Measurements from ENCODE around the gene TCF12.

The TCF12 gene

DNA sequence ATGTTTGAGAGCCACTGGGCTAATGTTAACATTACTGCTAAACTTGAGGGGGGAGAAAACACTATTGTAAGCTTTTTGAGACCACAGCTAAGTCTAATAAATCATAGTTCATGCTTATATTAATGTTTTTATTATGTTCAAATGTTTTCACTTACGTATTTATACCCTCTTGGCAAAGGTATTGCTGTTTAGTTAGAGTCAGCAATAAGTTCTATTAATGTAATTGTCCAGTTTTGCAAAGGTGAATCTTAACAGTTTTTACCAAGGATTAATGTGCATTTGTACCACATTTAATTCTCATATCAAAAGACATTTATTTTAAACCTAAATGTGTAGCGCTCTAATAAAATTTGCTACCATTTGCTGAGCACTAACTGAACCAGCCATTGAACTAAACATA is 251.2 kb downstream of the TCF12 start:
- DNase-seq (ENCODE audit: low read depth) = no peak

DNA sequence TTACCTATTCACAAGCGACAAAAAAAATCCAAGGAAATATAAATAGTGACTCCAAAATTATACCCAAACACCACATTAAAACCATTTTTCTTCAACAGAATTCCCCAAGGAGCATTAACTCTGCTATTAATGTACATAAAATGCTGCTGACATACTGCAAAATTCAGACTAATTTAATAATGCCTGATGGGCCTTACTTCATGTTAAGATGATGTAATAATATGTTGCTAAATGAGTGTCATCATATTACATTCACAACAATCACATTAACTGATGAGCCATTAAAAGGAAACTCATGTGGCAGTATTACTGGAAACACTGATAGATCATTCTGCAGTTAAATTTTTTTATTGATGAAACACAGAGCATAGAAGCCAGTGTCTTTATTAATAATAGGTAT is 253.0 kb downstream of the TCF12 start:
- DNase-seq (ENCODE audit: low read depth) = no peak

DNA sequence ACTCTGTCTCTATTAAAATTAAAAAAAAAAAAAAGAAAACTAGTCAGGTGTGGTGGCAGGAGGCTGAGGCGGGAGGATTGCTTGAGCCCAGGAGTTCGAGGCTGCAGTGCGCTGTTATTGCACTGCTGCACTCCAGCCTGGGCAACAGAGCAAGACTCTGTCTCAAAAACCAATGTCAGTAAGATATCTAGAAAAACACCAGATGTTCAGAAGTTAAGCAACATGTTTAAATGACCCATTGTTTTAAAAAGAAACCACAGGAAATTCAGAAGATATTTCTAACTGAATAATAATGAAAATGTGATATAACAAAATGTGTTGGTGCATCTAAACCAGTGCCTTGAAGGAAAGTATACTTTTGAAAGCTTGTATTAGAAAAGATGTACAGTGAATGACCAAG is 254.5 kb downstream of the TCF12 start:
- no peak for DNase-seq (ENCODE audit: low read depth)

DNA sequence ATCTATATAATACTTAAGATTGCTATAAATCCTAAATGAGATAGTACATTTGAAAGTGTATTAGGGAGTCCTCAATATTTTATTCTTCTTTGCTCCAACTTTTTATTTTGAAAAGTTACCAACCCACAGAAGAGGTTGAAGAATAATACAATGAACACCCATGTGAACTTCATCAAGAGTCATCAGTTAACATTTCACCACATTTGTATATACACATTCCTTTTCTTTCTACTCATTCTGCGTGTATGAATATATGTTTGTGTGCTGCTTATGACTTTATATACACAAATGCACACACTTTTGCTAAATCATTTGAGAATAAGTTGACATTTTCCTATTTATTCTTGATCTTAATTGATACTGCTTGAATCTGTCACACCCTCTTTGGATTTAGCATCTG is 264.6 kb downstream of the TCF12 start:
- no peak for DNase-seq (ENCODE audit: low read depth)

DNA sequence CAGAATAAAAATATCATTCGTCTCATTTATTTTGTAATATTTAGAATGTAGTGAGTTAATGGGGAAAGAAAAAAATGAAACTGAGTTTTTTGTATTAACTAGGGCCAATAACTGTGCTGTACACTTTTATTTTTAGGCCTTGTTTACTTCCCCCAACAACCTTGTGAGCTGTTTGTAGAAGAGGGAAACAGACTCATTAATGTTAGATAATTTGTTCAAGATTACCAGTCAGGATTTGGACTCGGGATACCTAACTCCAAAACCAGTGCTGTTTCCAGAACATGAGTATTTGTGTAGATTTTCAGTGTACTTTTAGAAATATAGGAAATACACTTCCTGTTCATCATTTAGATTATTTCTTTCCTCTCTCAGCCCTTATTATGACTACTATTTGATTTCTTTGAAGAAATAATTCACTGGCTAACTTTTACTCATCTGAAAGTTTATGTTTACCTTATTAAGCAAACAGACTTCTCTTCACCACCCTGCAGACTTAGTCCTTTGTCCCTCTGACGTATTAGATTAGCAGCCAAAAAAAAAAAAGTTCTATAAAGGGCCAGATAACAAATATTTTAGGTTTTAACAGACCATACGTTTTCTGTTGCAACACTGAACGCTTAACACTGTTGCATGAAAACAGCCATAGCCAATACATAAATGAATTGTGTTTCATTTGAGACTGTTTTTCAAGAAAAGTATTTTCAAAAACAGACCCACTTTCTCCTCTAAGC is 265.3 kb downstream of the TCF12 start:
- DNase-seq (ENCODE audit: low read depth) = no peak

DNA sequence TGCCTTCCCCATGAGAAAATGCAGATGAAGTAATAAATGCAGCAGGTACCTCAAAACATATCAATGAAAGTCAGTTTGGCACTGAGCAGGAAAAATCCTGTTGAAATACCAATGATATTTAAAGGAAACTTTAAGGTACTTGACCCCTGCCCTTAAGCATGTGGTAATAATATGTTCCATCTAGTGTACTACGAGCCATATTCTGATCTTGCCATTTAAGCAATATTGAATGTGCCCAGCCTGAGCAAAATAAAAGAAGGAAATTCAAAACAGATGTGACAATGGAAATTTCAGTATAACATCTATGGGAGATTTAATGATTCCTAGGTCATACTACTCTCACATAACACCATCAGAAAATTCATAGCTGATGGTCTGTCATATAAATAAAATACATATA is 266.1 kb downstream of the TCF12 start:
- no peak for DNase-seq (ENCODE audit: low read depth)

DNA sequence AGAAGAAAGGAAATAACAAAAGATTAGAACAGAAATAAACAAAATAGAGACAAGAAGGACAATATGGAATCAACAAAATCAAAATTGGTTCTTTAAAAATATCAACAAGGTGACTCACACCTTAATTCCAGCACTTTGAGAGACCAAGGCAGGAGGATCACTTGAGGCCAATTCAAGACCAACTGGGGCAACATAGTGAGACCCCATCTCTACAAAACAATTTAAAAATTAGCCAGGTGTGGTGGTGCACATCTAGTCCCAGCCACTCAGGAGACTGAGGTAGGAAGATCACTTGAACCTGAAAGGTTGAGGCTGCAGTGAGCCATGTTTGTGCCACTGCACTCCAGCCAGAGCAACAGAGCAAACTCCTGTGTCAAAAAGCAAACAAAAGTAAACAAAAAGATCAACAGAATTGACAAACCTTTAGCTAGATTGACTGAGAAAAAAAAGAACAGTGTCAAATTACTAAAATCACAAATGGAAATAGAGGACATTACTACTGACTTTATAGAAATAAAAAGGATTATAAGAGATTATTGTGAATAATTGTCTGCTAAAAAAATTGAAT is 267.1 kb downstream of the TCF12 start:
- DNase-seq (ENCODE audit: low read depth) = no peak

DNA sequence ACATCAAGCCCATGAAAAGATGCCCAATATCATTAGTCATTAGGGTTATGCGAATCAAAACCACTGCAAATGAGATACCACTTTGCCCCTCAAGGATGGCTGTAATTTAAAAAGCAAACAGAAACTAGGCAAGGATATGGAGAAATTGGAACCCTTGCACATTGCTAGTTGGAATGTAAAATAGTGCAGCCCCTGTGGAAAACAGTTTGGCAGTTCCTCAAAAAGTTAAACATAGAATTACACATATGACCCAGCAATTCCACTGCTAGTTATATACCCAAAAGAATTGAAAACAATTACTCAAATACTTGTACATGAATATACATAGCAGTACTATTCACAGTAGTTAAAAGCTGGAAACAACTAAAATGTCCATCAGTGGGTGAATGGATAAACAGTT is 271.0 kb downstream of the TCF12 start:
- DNase-seq (ENCODE audit: low read depth) = no peak

DNA sequence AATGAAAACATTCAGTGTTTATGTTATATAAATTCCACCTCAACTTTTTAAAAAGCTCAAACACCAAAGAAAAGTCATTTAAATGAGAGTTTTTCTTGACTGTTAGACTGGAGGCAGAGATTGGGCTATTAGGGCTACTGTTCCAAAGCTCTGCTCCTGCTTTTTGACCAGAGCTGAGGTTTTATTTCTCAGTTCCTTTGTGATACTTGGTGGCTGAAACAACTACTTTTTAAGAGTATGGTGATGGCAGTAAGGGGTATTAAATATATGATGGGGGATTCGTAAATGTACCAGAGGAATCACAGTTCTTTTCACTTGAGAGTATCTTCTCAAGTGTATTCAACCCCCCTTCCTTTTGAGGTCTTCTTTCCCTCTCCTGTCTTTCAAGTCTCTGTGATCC is 271.8 kb downstream of the TCF12 start:
- DNase-seq (ENCODE audit: low read depth) = no peak

DNA sequence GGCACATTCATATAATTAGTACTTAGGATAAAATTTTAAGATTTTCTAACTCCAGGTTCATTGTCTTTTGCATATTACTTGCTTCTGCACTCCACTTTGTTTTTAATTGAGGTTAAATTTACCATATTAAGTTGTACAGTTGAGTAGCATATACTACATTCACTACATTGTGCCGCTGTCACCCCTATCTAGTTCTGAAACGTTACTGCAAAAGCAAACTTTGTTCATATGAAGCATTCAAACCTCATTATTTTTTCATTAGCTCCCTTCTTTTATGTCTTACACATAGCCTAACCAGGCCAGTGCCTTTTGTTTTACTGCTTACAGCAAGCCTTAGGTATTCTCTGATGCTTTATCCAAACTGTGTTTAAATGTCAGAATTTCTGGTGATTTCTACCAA is 274.7 kb downstream of the TCF12 start:
- no peak for DNase-seq (ENCODE audit: low read depth)

DNA sequence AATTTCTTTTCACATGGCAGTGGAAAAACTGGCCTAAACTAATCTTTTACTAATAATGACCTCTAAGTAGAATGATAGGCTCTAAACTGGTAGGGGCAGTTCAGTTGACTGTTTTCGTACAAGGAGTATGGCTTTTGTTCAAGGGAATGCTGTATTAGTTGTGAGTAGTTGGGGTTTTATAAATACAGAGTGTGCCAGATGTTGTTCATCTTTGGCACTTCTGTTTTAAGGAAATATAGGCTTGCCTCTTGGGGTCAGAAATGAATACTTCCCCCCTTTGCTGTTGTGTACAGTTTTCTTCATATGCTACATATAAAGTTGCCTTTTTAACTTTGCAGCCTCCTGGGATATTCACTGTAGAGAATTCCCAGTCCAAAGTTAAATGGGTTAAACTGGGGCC is 276.9 kb downstream of the TCF12 start:
- no peak for DNase-seq (ENCODE audit: low read depth)

DNA sequence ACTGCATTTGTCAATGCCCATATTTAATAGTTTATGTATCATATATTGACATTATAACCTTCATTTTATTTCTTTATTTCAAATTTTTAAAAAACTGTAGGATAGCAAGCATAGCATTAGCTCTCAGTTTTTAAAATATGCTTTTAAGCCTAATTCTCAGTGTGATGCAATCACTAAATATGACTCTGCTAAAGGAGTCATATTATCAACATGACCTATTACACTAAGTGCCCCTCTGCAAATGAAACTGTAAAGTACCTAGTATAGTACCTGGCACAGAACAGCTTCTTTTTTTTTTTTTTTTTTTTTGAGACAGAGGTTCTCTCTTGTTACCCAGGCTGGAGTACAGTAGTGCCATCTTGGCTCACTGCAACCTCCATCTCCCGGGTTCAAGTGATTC is 278.4 kb downstream of the TCF12 start:
- no peak for DNase-seq (ENCODE audit: low read depth)

DNA sequence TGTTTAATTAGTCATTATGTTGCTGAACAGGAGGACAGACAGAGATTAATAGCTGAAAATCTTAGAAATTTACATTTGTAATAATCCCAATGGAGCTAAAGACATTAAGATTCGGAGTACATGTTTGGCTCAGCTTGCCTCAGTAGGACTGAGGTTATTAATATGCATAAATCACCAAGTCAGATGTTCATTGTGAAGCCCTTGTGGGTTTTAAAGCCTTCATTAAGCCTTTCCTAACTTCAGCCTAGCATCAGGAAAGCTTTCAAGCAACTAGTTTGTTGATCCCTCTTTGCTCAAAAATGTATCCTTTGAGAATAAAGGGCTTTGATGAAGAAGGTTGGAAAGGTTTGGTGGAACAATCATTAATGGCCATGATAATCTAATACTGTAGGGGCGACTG is 279.7 kb downstream of the TCF12 start:
- DNase-seq (ENCODE audit: low read depth) = no peak

DNA sequence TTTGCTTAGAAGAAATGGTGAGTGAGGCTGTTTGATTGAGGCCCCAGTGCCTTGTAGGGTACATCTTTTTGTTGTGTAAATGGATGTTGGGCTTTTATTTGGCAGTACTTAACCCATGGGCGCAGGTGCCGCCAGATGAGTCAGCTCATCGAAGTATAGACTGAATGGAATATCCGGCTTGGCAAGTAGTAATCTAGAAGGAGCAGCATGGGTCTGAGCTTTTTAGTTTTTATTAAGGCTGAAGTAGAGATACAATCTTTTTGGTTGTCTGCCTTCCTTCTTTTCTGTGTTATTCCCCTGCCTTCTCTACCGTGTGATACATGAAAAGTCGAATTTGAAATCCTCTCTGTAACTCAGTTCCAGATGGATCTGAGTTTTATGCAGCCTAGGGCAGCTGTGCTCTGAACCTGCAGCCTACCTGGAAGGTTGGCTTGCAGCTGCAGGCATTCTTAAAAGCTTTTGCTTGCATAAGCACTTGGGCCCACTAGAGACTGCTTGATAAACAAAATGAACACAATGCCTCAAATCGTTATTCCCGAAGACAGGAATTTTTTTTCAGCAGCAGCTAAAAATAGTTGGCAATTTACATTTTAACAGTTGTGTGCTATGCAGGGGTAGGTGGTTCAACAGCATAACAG is 280.3 kb downstream of the TCF12 start:
- no peak for DNase-seq (ENCODE audit: low read depth)

DNA sequence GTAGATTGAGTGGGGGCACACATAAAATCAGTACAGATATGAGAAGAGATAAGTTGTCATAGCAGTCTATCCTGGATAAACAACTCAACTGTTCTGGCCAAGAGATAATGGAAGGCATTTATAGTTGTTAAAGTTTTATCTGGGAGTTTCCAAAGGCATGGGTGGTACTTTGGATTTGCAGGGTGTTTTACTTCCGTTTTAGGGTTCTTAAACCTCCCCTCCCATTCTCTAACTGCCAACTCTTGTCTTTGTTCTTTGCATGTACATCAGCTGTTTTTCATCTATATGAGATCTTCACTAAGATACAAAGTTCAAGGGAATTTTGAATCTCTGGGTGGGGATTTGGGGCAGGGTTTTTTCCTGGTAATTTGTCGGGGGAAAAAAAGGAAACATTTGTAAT is 283.1 kb downstream of the TCF12 start:
- no peak for DNase-seq (ENCODE audit: low read depth)

DNA sequence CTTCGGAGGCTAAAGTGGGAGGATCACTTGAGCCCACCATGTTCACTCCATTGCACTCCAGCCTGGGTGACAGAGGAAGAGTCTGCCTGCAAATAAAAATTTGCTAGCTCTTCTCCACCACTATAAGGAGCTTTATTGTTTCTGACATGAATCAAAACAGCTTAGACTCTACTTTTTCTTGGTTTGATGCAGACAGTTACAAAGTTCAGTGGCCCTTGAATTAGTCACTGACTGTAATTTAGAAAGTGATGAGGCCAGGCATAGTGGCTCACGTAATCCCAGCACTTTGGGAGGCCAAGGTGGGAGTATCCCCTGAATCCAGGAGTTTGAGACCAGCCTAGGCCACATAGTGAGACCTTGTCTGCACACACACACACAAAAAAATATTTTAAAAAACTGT is 285.5 kb downstream of the TCF12 start:
- no peak for DNase-seq (ENCODE audit: low read depth)

DNA sequence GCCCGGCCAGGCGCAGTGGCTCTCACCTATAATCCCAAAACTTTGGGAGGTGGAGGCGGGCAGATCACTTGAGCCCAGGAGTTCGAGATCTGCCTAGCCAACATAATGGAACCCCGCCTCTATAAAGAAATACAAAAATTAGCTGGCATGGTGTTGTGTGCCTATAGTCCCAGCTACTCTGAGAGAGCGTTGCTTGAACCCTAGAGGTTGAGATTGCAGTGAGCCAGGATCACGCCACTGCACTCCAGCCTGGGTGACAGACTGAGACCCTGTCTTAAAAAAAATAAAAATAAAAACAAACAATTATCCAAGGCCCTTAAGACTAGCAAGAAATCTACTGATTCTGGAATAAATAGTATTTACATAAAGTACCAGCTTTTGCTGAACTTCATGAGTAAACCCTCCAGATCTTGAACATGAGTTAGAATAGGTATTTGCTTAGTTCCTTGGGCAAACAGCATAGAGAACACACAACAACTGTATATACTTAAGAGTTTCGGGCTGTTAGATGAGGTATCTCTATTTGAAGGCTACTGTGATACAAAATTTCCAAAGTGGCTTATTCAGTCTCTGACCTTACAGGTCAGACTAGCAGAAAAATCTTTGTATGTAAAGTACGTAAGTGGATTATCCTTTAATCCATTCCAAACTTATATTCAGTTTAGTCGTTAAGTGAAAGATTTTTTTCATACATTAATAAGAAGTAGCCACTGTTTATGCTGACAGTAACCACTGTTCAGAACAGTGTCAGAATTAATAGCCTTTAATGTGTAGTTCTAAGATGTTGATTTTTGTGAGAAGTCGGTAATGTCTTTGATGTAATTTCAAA is 286.8 kb downstream of the TCF12 start:
- DNase-seq (ENCODE audit: low read depth) = no peak

DNA sequence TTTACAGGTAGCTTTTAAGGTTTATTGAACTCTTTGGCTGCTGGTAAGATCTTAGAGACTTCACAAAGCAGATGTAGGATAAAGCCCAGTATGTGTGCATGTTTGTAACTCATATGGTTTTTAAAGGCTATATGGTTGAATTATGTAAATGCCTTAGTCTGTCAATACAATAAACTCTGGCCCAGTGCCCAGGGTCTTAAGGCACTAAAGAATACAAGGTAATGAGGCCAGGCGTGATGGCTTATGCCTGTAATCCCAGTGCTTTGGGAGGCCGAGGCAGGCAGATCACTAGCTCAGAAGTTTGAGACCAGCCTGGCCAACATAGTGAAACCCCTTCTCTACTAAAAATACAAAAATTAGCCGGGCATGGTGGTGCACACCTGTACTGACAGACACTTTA is 287.6 kb downstream of the TCF12 start:
- no peak for DNase-seq (ENCODE audit: low read depth)

DNA sequence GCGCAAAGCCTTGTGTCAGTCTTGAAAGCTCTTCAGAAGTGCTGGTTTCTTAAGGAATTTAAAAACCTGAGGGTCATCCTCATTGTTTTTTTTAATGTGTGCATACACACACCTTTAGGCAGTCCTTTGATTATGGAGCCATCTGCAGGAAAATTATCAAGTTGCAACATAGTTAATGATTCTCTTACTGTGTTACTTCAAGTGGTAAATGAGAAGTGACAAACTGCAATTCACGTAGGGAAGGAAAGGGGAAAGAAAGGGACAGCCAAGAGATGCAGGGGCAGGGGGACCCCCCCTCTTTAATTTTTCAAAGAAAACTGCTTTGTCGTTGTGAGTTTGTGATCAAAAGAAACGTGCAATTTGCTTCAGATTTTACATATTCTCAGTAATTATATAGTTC is 295.4 kb downstream of the TCF12 start:
- DNase-seq (ENCODE audit: low read depth) = no peak

DNA sequence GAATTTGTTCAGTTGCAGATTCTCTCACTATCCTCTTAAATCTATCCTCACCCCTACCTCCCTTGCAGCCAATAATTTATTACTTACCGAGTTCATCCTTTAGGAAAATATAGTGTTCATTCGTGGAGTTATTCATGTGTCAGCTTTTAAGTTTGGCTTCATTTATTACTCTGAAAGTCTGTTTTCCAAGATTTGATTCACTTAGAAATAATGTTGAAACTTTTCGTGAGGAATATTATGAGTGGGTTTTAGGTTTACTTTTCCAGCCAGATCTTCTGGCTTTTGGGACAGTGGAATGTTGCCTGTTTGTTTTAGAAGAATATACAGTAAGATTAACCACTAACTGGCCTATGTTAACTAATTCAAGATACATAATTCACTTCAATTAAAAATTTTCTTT is 296.9 kb downstream of the TCF12 start:
- no peak for DNase-seq (ENCODE audit: low read depth)

DNA sequence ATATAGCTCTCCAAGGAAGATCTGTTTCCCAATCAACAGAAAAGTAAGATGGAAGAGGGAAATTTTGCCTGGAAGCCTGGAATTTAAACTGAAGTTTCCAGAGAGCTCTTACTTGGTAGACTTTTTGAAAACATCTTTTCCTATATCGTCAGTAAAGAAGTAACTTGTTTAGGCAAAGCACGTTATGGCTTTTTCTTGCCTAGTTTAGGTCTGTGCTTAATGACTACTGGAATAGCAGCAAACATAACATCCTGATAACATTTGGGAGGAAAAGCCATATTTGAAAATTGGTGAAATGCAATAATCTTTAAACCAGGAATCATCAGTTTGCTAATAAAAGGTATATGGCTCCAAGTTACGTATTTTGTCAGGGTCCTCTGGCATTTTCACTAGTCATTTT is 297.4 kb downstream of the TCF12 start:
- DNase-seq (ENCODE audit: low read depth) = no peak

DNA sequence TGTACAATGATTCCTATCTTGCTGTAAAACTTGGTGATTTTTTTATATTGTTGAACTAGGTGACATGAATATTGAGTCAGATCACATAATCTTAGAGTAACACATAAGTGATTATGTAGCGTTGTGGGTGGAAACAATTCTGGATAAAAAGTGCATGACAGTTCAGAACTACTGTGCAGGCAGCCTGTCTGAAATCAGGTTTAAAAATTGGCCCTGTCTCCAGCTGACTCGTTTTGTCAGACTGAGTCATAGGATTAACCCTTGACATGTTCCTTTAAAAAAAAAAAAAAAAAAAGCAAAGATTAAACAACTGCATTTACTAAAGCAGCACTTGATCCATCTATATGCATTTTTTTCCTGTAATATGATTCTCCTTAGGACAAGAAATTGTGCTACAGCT is 297.8 kb downstream of the TCF12 start:
- no peak for DNase-seq (ENCODE audit: low read depth)
